ENCODE data around the gene EVC2.

DNA sequence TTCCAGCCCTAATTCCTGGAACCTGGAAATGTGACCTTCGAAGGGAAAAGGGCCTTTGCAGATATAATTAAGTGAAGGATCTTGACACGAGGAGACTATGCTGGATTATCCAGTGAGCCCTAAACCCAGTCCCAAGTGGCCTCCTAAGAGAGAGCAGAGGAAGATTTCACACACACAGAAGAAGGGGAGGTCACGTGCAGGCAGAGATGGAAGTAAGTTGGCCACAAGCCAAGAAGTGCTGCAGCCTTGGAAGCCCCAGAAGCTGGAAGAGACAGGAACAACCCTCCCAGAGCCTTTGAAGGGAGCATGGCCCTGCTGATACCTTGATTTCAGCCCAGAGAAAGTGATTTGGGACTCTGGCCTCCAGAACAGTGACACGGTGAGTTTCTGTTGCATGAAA is 51.9 kb downstream of the EVC2 start:
- TF ChIP-seq, protein P1, sequence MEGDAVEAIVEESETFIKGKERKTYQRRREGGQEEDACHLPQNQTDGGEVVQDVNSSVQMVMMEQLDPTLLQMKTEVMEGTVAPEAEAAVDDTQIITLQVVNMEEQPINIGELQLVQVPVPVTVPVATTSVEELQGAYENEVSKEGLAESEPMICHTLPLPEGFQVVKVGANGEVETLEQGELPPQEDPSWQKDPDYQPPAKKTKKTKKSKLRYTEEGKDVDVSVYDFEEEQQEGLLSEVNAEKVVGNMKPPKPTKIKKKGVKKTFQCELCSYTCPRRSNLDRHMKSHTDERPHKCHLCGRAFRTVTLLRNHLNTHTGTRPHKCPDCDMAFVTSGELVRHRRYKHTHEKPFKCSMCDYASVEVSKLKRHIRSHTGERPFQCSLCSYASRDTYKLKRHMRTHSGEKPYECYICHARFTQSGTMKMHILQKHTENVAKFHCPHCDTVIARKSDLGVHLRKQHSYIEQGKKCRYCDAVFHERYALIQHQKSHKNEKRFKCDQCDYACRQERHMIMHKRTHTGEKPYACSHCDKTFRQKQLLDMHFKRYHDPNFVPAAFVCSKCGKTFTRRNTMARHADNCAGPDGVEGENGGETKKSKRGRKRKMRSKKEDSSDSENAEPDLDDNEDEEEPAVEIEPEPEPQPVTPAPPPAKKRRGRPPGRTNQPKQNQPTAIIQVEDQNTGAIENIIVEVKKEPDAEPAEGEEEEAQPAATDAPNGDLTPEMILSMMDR (IDR thresholded peaks at IDR 0.05; ENCODE audit: insufficient read depth, low read length), result no peak
- TF ChIP-seq, protein P2, sequence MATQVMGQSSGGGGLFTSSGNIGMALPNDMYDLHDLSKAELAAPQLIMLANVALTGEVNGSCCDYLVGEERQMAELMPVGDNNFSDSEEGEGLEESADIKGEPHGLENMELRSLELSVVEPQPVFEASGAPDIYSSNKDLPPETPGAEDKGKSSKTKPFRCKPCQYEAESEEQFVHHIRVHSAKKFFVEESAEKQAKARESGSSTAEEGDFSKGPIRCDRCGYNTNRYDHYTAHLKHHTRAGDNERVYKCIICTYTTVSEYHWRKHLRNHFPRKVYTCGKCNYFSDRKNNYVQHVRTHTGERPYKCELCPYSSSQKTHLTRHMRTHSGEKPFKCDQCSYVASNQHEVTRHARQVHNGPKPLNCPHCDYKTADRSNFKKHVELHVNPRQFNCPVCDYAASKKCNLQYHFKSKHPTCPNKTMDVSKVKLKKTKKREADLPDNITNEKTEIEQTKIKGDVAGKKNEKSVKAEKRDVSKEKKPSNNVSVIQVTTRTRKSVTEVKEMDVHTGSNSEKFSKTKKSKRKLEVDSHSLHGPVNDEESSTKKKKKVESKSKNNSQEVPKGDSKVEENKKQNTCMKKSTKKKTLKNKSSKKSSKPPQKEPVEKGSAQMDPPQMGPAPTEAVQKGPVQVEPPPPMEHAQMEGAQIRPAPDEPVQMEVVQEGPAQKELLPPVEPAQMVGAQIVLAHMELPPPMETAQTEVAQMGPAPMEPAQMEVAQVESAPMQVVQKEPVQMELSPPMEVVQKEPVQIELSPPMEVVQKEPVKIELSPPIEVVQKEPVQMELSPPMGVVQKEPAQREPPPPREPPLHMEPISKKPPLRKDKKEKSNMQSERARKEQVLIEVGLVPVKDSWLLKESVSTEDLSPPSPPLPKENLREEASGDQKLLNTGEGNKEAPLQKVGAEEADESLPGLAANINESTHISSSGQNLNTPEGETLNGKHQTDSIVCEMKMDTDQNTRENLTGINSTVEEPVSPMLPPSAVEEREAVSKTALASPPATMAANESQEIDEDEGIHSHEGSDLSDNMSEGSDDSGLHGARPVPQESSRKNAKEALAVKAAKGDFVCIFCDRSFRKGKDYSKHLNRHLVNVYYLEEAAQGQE (IDR thresholded peaks at IDR 0.05; ENCODE audit: insufficient replicate concordance, low read depth), result no peak
- no peak for TF ChIP-seq POLR2AphosphoS5 (IDR thresholded peaks at IDR 0.05; ENCODE audit: low read depth)
- TF ChIP-seq GABPA (IDR thresholded peaks at IDR 0.05; ENCODE audit: low read depth), result no peak

Data from HL-60 (cell line).